Activated gamma-delta T cell treated with Interleukin-2 at 50 U/mL for 16 hours (primary cell): ENCODE data around the gene GLE1.
A peak's percentile ranks its signal among the peaks of the same experiment; 100 is the strongest.
"Not testable (repeated sequence)": the region's sequence is repeated elsewhere in the genome, so short reads cannot be mapped to it uniquely, and the experiment has no call there.

Experiments
- DNase-seq: peaks from one replicate; pipeline ENCODE4 v3.0.0-alpha.2; 2020

GLE1 gene

GRCh38 chr9:128497824-128498610 is 6.5 kb upstream of the GLE1 start:
- no peak for DNase-seq

GRCh38 chr9:128498911-128499310 is 5.6 kb upstream of the GLE1 start:
- no peak for DNase-seq

GRCh38 chr9:128499920-128500319 is 4.6 kb upstream of the GLE1 start:
- no peak for DNase-seq

GRCh38 chr9:128503415-128503825 is 1.1 kb upstream of the GLE1 start:
- DNase-seq: not testable (repeated sequence)

GRCh38 chr9:128503870-128504269 is 649 bp upstream of the GLE1 start:
- DNase-seq: no peak

- DNase-seq: no peak
These were observed 871 bp downstream of the GLE1 start for GRCh38 chr9:128505414-128505765.

- not testable (repeated sequence) for DNase-seq
These were observed 1.4 kb downstream of the GLE1 start for GRCh38 chr9:128505906-128506305.

- DNase-seq: no peak
These were observed 8.3 kb downstream of the GLE1 start for GRCh38 chr9:128512820-128513219.

- no peak for DNase-seq
These were observed 17.4 kb downstream of the GLE1 start for GRCh38 chr9:128521956-128522355.

- peak; percentile 18 for DNase-seq
These were observed 18.8 kb downstream of the GLE1 start for GRCh38 chr9:128523199-128523925.

GRCh38 chr9:128526720-128527119 is 22.2 kb downstream of the GLE1 start:
- DNase-seq: no peak

GRCh38 chr9:128528445-128529160 is 24.1 kb downstream of the GLE1 start:
- DNase-seq: no peak

GRCh38 chr9:128529191-128529590 is 24.7 kb downstream of the GLE1 start:
- DNase-seq: no peak

GRCh38 chr9:128532581-128532980 is 28.1 kb downstream of the GLE1 start:
- no peak for DNase-seq

GRCh38 chr9:128540634-128541360 is 36.3 kb downstream of the GLE1 start:
- no peak for DNase-seq

- no peak for DNase-seq
These were observed 42.0 kb downstream of the GLE1 start for GRCh38 chr9:128546504-128546903.

GRCh38 chr9:128548876-128549275 is 44.4 kb downstream of the GLE1 start:
- no peak for DNase-seq

- DNase-seq: no peak
These were observed 45.7 kb downstream of the GLE1 start for GRCh38 chr9:128550226-128550625.

GRCh38 chr9:128550770-128551656 is 46.5 kb downstream of the GLE1 start:
- DNase-seq: no peak

GRCh38 chr9:128551657-128552152 is 47.2 kb downstream of the GLE1 start:
- DNase-seq: no peak

GRCh38 chr9:128552153-128552743 is 47.7 kb downstream of the GLE1 start, which contains the start of gene SPTAN1:
SPTAN1 (plus strand) TSS chr9:128552587; CDS start chr9:128566741, 14,154 bp downstream.
- DNase-seq: peak; percentile 96
